Panc1 (cell line): ENCODE measurements around the gene FAM174C. TPM values are rescaled to one million over a fixed set of nuclear protein-coding genes. Genes with fewer than 3 reads are reported as not detected.

Experiments used
- ATAC-seq: fragments of 200-7000 bp; cut with Tn5 transposase; 2 replicates; pipeline ENCODE4 v1.9.1; 2020; ENCODE audit warnings: mild to moderate bottlenecking, moderate library complexity
- BruUV-seq: library from RNA; stranded (reverse); fragments of 400-500 nt; replicated peaks from 2 replicates; lab custom pipeline; 2021; lab: Mats Ljungman, UMichigan
- CTCF ChIA-PET: fragments of 300-600 bp; sonication (Branson Sonifier 250); formaldehyde crosslinking; loops from one replicate; lab custom pipeline; 2022; ENCODE audit warnings: antibody characterized with exemption; lab: Charles Lee
- POLR2A ChIA-PET: fragments of 300-600 bp; sonication (Branson Sonifier 250); formaldehyde crosslinking; loops from one replicate; lab custom pipeline; 2022; ENCODE audit warnings: antibody characterized with exemption; lab: Charles Lee
- DNase-seq: peaks from one replicate; pipeline ENCODE4 v3.0.0-alpha.2; 2010; ENCODE audit warnings: low read depth, low spot score
- H3K27ac ChIP-seq: 2 replicates; pipeline ENCODE4 v1.5.1; 2011; ENCODE audit warnings: mild to moderate bottlenecking, low read length, inconsistent platforms
- H3K27me3 ChIP-seq: fragments of 200-500 bp; sonication (Bioruptor generic); 2 replicates; pipeline ENCODE4 v1.6.0; 2014; ENCODE audit warnings: low read length, inconsistent platforms; ENCODE audit not compliant: control insufficient read depth, insufficient read depth
- H3K36me3 ChIP-seq: fragments of 200-500 bp; sonication (Bioruptor generic); 2 replicates; pipeline ENCODE4 v1.5.1; 2014; ENCODE audit warnings: inconsistent platforms, mild to moderate bottlenecking, low read length, moderate library complexity; ENCODE audit not compliant: control insufficient read depth, insufficient read depth
- H3K4me1 ChIP-seq: 2 replicates; pipeline ENCODE4 v1.5.1; 2011; ENCODE audit warnings: inconsistent platforms, mild to moderate bottlenecking, low read length, moderate library complexity; ENCODE audit not compliant: control insufficient read depth, insufficient read depth
- H3K4me3 ChIP-seq, 2 experiments: 2 replicates each; pipeline ENCODE4 v1.5.1; 2011 to 2012; ENCODE audit warnings: low read depth in 2 of 2, low read length in 2 of 2, mild to moderate bottlenecking in 2 of 2, inconsistent platforms in 1 of 2, moderate library complexity in 1 of 2
- H3K9me3 ChIP-seq: fragments of 200-500 bp; sonication (Bioruptor generic); 2 replicates; pipeline ENCODE4 v1.5.1; 2014; ENCODE audit warnings: low read depth, mild to moderate bottlenecking, inconsistent platforms, low read length, moderate library complexity; ENCODE audit not compliant: control insufficient read depth, insufficient read depth
- CTCF ChIP-seq: fragments of 450-650 bp; IDR thresholded peaks from 2 replicates; pipeline ENCODE4 v1.5.1; 2017; ENCODE audit warnings: mild to moderate bottlenecking
- POLR2AphosphoS5 ChIP-seq: IDR thresholded peaks from 2 replicates; pipeline ENCODE4 v1.6.1; 2012; ENCODE audit warnings: mild to moderate bottlenecking, low read depth, low read length, moderate library complexity
- REST ChIP-seq, 2 experiments: IDR thresholded peaks; 2 replicates each; pipeline ENCODE4 v1.6.1; 2011 to 2012; ENCODE audit warnings: low read depth in 2 of 2, control low read depth in 1 of 2, low read length in 1 of 2, mild to moderate bottlenecking in 1 of 2, moderate library complexity in 1 of 2; ENCODE audit not compliant: insufficient read depth in 1 of 2
- SIN3A ChIP-seq: IDR thresholded peaks from 2 replicates; pipeline ENCODE4 v1.6.1; 2012; ENCODE audit warnings: low read depth, mild to moderate bottlenecking, low read length, moderate library complexity, borderline replicate concordance; ENCODE audit not compliant: insufficient read depth
- TCF7L2 ChIP-seq: IDR thresholded peaks from 2 replicates; pipeline ENCODE4 v1.6.1; 2011; ENCODE audit warnings: mild to moderate bottlenecking, low read depth, low read length, inconsistent platforms
- in situ Hi-C: cut with HindIII; loops from 2 replicates; pipeline ENCODE4 v1.10.0; 2016; ENCODE audit warnings: low sequenced_read_pairs, low pct_unique_long_range_greater_than_20kb
- intact Hi-C: fragments of 100-400 bp; cut with micrococcal nuclease; formaldehyde crosslinking; loops from one replicate; pipeline ENCODE4 v1.10.0; 2022; ENCODE audit not compliant: unreplicated experiment
- total RNA-seq: library from RNA; stranded (reverse); gene quantifications from one replicate; pipeline ENCODE4 v1.2.1, GENCODE V29; 2021; ENCODE audit not compliant: unreplicated experiment

Gene FAM174C
- total RNA-seq, 1 experiment from 2014 or later = 133 TPM

- ChIA-PET POLR2A (no interaction called here), CTCF (no interaction called here)
- Histone ChIP-seq H3K36me3 (no peaks in the 10 kb centered on the region), H3K4me3 (peak overlapping the region; percentile 62 to 64), H3K9me3 (no peaks in the 10 kb centered on the region), H3K27ac (peak overlapping the region; percentile 93), H3K27me3 (no peaks in the 10 kb centered on the region), H3K4me1 (peaks cover 22% of the 10 kb centered on the region)
- DNase-seq (no peak), ATAC-seq (no peak)
- no peak for TF ChIP-seq POLR2AphosphoS5
- TF ChIP-seq CTCF = no peak
- TF ChIP-seq SIN3A = no peak
- TF ChIP-seq TCF7L2 = no peak
- no peak for TF ChIP-seq REST (IDR thresholded peaks at IDR 0.05; ENCODE audit: insufficient read depth in 1 of 2, low read depth in 2 of 2, low read length in 1 of 2)
- in situ Hi-C loops = no loop called here
- no TSS peak for BruUV-seq
- intact Hi-C loops = loop anchor here (10.0 kb wide), 1 partner anchor 98 kb away; no protein-coding TSS in a partner anchor
Observed at GRCh38 chr19:1276628-1277022, 1.3 kb downstream of the FAM174C start.

- TF ChIP-seq TCF7L2 (no peak), SIN3A (no peak), REST (IDR thresholded peaks at IDR 0.05; ENCODE audit: insufficient read depth in 1 of 2, low read depth in 2 of 2, low read length in 1 of 2) (no peak), POLR2AphosphoS5 (no peak), CTCF (no peak)
- Histone ChIP-seq H3K4me1 (peaks cover 22% of the 10 kb centered on the region), H3K36me3 (no peaks in the 10 kb centered on the region), H3K27me3 (no peaks in the 10 kb centered on the region), H3K27ac (peak overlapping the region; percentile 93), H3K4me3 (no peak overlapping the region; a peak in 1 of 4 replicates), H3K9me3 (no peaks in the 10 kb centered on the region)
- intact Hi-C loops (loop anchor here (10.0 kb wide), 1 partner anchor 98 kb away; no protein-coding TSS in a partner anchor), in situ Hi-C loops (no loop called here)
- BruUV-seq = no TSS peak
- DNase-seq (no peak), ATAC-seq (no peak)
- ChIA-PET CTCF (interaction anchor here (0.6 to 0.7 kb wide), 2 partner anchors 10 to 292 kb away, joined by 5 to 10 read pairs; no protein-coding TSS in a partner anchor), POLR2A (no interaction called here)
Observed at GRCh38 chr19:1277061-1277460, 1.7 kb downstream of the FAM174C start.
